DND-41 (cell line): ENCODE data around the gene CCDC91.

Experiments
- ATAC-seq: fragments of 200-7000 bp; cut with Tn5 transposase; 3 replicates; pipeline ENCODE4 v1.9.1; 2021; ENCODE audit warnings: low read depth; ENCODE audit not compliant: insufficient read depth
- DNase-seq: peaks from one replicate; pipeline ENCODE4 v3.0.0-alpha.2; 2020
- H2AFZ ChIP-seq: 2 replicates; pipeline ENCODE4 v1.6.0; 2012; ENCODE audit warnings: low read depth, low read length
- H3K27ac ChIP-seq: 2 replicates; pipeline ENCODE4 v1.5.1; 2012; ENCODE audit warnings: low read length, inconsistent platforms
- H3K27me3 ChIP-seq: fragments of 200-600 bp; sonication (generic); 2 replicates; pipeline ENCODE4 v1.6.0; 2012; ENCODE audit warnings: low read length, mild to moderate bottlenecking, inconsistent platforms; ENCODE audit not compliant: insufficient read depth, poor library complexity
- H3K36me3 ChIP-seq: 2 replicates; pipeline ENCODE4 v1.5.1; 2012; ENCODE audit warnings: low read length, inconsistent platforms; ENCODE audit not compliant: insufficient read depth
- H3K4me1 ChIP-seq: 2 replicates; pipeline ENCODE4 v1.5.1; 2012; ENCODE audit warnings: mild to moderate bottlenecking, low read length; ENCODE audit not compliant: insufficient read depth
- H3K4me2 ChIP-seq: 2 replicates; pipeline ENCODE4 v1.6.0; 2012; ENCODE audit warnings: mild to moderate bottlenecking, moderate library complexity, low read length, inconsistent platforms; ENCODE audit not compliant: insufficient read depth
- H3K4me3 ChIP-seq, 2 experiments: fragments of 200-600 bp in 1 of 2; shearing (Covaris generic) in 1 of 2; 2 replicates each; pipeline ENCODE4 v1.5.1; 2012 to 2016; ENCODE audit warnings: inconsistent platforms in 2 of 2, low read length in 2 of 2, mild to moderate bottlenecking in 2 of 2, low read depth in 1 of 2, moderate library complexity in 1 of 2
- H3K79me2 ChIP-seq: 2 replicates; pipeline ENCODE4 v1.6.0; 2012; ENCODE audit warnings: low read length, inconsistent platforms; ENCODE audit not compliant: insufficient read depth
- H3K9ac ChIP-seq: 2 replicates; pipeline ENCODE4 v1.6.0; 2012; ENCODE audit warnings: low read depth, mild to moderate bottlenecking, inconsistent platforms, low read length, moderate library complexity
- H3K9me3 ChIP-seq: 2 replicates; pipeline ENCODE4 v1.5.1; 2012; ENCODE audit warnings: low read length, moderate library complexity, mild to moderate bottlenecking, inconsistent platforms; ENCODE audit not compliant: insufficient read depth, severe bottlenecking
- H4K20me1 ChIP-seq: 2 replicates; pipeline ENCODE4 v1.6.0; 2012; ENCODE audit warnings: low read length; ENCODE audit not compliant: insufficient read depth
- CTCF ChIP-seq: IDR thresholded peaks from 2 replicates; pipeline ENCODE4 v1.5.1; 2012; ENCODE audit warnings: borderline replicate concordance, low read length, moderate library complexity, mild to moderate bottlenecking; ENCODE audit not compliant: poor library complexity, severe bottlenecking; ENCODE audit errors: extremely low read depth
- EZH2 ChIP-seq: IDR thresholded peaks from 3 replicates; pipeline ENCODE4 v1.6.1; 2012; ENCODE audit warnings: borderline replicate concordance, low read depth, mild to moderate bottlenecking, moderate library complexity, low read length, inconsistent platforms; ENCODE audit not compliant: severe bottlenecking

Gene CCDC91

GRCh38 chr12:28479683-28480082, 289.4 kb downstream of the CCDC91 start:
- no peak for ATAC-seq
- no peaks in the 10 kb centered on the region for H3K27me3 ChIP-seq
- no peak overlapping the region for H3K9ac ChIP-seq
- no peak overlapping the region for H3K4me2 ChIP-seq
- no peak overlapping the region for H3K4me3 ChIP-seq
- DNase-seq = no peak
- no peaks in the 10 kb centered on the region for H4K20me1 ChIP-seq
- H3K79me2 ChIP-seq = no peaks in the 10 kb centered on the region
- no peaks in the 10 kb centered on the region for H3K9me3 ChIP-seq
- H2AFZ ChIP-seq = no peak overlapping the region
- H3K27ac ChIP-seq = no peak overlapping the region
- no peaks in the 10 kb centered on the region for H3K4me1 ChIP-seq
- peaks cover 5% of the 10 kb centered on the region; the same call in 1 of the 2 replicates for H3K36me3 ChIP-seq
- TF ChIP-seq EZH2 (no peak), CTCF (no peak)

- ATAC-seq = no peak
- H3K27me3 ChIP-seq = no peaks in the 10 kb centered on the region
Observed at GRCh38 chr12:28484156-28484555, 293.9 kb downstream of the CCDC91 start.

GRCh38 chr12:28486521-28486920, 296.3 kb downstream of the CCDC91 start:
- no peak overlapping the region for H3K4me3 ChIP-seq
- no peaks in the 10 kb centered on the region for H3K9me3 ChIP-seq
- no peak for TF ChIP-seq CTCF
- TF ChIP-seq EZH2 = no peak
- no peaks in the 10 kb centered on the region for H4K20me1 ChIP-seq
- H3K4me2 ChIP-seq = no peak overlapping the region
- no peak for DNase-seq
- H3K4me1 ChIP-seq = no peaks in the 10 kb centered on the region
- H3K27ac ChIP-seq = no peak overlapping the region
- no peaks in the 10 kb centered on the region for H3K79me2 ChIP-seq
- no peaks in the 10 kb centered on the region for H3K27me3 ChIP-seq
- H2AFZ ChIP-seq = no peak overlapping the region
- ATAC-seq = no peak
- peaks cover 9% of the 10 kb centered on the region; the same call in 1 of the 2 replicates for H3K36me3 ChIP-seq
- H3K9ac ChIP-seq = no peak overlapping the region

More at GRCh38 chr12:28484156-28484555, 293.9 kb downstream of the CCDC91 start:
- Histone ChIP-seq H2AFZ (no peak overlapping the region), H3K79me2 (no peaks in the 10 kb centered on the region), H3K4me1 (no peaks in the 10 kb centered on the region), H3K4me2 (no peak overlapping the region), H3K4me3 (no peak overlapping the region), H3K9me3 (no peaks in the 10 kb centered on the region), H4K20me1 (no peaks in the 10 kb centered on the region), H3K36me3 (peaks cover 9% of the 10 kb centered on the region; the same call in 1 of the 2 replicates), H3K27ac (no peak overlapping the region), H3K9ac (no peak overlapping the region)
- TF ChIP-seq EZH2 = no peak
- TF ChIP-seq CTCF = no peak
- DNase-seq = no peak

- Histone ChIP-seq H4K20me1 (no peaks in the 10 kb centered on the region), H3K4me2 (no peak overlapping the region), H3K9ac (no peak overlapping the region), H3K4me1 (no peaks in the 10 kb centered on the region), H3K79me2 (no peaks in the 10 kb centered on the region), H3K36me3 (peaks cover 3% of the 10 kb centered on the region; the same call in 1 of the 2 replicates), H3K27ac (no peak overlapping the region), H3K27me3 (no peaks in the 10 kb centered on the region), H2AFZ (no peak overlapping the region), H3K9me3 (no peaks in the 10 kb centered on the region), H3K4me3 (no peak overlapping the region)
- ATAC-seq (no peak), DNase-seq (no peak)
- no peak for TF ChIP-seq CTCF
- TF ChIP-seq EZH2 = no peak
Observed at GRCh38 chr12:28489246-28489645, 299.0 kb downstream of the CCDC91 start.
